ENCODE results near the gene ADRA2B.

DNA sequence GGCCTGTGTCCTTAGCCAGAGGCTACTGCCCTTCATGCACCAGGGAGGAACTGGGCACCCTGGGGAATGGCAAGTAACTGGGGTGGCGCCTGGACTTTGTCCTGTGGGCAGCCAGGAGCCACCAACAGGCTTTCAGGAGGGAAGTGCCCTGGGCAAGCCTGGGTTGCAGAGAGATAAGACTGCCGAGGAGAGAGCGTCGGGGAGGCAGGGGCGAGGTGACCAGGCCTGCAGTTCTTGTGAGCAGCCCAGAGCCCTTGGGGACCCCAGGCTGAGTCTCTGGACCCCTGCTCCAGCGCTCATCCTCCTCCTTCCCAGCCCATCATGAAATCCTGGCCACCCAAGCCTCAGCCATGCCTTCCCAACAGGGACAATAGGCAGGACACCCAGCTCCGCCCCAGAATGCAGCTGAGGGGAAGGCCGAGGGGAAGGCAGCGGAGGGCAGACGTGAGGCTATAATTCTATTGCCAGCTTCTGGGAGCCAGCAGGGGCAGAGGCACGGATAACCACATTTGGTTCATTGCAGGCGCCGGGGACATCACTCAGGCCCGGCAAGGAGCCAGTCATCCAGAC lies 25.1 kb downstream of the ADRA2B start:
- TF ChIP-seq POLR2A (IDR thresholded peaks at IDR 0.05; ENCODE audit: low read depth): no peak
- TF ChIP-seq, protein P1, sequence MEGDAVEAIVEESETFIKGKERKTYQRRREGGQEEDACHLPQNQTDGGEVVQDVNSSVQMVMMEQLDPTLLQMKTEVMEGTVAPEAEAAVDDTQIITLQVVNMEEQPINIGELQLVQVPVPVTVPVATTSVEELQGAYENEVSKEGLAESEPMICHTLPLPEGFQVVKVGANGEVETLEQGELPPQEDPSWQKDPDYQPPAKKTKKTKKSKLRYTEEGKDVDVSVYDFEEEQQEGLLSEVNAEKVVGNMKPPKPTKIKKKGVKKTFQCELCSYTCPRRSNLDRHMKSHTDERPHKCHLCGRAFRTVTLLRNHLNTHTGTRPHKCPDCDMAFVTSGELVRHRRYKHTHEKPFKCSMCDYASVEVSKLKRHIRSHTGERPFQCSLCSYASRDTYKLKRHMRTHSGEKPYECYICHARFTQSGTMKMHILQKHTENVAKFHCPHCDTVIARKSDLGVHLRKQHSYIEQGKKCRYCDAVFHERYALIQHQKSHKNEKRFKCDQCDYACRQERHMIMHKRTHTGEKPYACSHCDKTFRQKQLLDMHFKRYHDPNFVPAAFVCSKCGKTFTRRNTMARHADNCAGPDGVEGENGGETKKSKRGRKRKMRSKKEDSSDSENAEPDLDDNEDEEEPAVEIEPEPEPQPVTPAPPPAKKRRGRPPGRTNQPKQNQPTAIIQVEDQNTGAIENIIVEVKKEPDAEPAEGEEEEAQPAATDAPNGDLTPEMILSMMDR (IDR thresholded peaks at IDR 0.05): no peak
- TF ChIP-seq POLR2AphosphoS5 (IDR thresholded peaks at IDR 0.05): no peak

All from esophagus muscularis mucosa (tissue), 3 donors.